NCI-H524 (cell line): ENCODE measurements around the gene C10orf95.

ENCODE experiments used
- DNase-seq, 2 experiments: peaks; one replicate each; lab custom pipeline; 2025; lab: John Stamatoyannopoulos, UW

Gene C10orf95

DNA sequence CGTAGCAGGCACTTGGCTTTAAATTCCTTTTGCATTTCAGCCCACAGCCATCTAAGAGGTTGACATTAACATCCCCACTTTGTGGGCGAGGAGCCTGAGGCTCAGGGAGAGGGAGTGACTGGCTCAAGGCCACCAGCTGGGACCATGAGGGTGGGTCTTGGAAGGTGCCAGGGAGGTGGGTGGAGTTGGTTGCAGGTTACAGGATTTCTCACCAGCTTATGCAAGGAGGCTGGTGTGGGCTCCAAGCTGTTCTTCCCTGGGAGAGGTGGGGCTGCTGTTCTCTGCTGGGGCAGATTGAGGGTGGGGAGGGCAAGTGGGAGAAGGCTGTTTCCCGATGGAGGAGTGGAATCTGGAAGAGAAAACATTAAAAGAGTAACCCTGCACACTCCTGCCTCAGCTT is 14.1 kb upstream of the C10orf95 start:
- DNase-seq: no peak

DNA sequence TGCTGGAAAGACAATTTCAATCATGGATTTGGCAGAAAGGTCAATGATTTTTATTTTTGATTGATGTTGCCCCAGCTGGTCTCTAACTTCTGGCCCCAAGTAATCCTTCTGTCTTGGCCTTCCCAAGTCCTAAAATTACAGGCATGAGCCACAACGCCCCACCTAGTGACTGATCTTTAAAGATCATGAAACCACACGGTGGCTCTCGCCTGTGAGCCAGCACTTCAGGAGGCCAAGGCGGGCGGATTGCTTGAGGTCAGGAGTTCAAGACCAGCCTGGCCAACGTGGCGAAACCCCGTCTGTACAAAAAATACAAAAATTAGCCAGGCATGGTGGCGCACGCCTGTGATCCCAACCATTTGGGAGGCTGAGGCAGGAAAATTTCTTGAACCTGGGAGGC is 12.6 kb upstream of the C10orf95 start:
- no peak for DNase-seq

DNA sequence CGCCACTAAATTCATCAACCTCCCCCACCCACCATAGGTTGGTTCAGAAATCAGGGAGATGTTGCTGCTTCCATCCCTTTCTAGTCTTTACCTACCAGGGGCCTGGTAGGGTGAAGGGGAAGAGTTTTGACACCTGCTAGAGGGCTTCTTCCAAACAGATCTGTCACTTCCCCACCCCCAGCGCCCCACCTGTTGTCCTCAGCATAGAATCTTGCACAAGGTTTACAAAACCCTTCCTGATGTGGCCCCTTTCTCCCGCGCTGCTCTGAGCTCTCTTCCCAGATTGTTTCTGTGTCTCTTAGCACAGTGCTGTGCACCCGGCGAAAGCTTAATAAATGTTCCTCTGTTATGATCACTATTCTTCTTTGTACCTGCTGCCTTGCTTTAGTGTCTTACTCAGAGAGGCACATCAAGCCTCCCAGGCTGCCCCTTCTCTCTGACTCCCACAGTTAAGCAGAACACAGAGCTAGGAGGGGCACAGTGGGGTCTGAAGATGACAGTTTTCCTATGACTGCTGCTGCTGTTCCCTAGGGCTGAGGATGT is 11.2 kb upstream of the C10orf95 start:
- DNase-seq: no peak

DNA sequence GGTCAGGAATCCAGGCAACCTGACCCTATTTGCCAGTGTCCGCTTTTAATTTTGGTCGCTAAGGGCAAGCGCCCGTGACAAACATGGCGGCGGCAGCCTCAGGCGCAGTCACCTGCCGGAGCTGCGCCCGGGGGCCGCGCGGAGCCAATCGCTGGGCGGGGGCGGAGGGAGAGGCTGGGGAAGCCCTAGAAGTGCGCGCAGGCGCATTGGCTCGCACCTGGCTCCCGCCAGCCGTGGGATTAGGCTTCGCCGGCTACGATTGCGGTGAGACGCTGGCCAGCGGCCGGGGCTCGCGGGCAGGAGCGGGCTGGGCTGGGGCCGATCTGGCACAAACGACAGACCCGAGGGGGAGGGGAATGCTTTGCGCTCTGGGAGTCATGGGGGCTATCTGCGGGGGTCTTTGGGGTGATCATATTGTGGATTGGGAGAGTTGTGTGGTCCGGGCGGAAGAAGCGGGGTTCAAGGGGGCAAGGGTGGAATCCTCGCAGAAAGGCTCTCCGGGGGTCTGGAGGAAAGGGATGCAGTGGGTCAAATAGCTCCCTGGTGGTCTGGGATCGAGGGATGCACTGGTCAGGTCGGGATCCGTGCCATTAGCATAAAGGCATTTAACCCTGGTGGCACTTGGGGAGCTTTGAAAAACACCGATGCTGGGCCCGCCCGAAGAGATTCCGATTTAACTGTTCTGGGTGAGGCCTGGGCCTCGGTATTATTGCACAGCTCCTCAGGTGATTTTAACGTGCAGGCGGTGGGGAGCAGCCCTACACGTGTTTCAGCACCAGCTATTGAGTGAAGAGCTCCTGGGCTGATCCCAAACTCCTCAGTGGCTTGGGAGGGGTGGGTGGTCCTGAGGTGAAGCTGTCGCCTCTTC is 10.1 kb upstream of the C10orf95 start:
- DNase-seq: peak; percentile 33 to 79

- DNase-seq: no peak
Observed at GRCh38 chr10:102460836-102461186, 9.5 kb upstream of the C10orf95 start.

GRCh38 chr10:102458656-102459055 is 7.3 kb upstream of the C10orf95 start:
- no peak for DNase-seq

- DNase-seq: peak; percentile 73 to 77
Observed at GRCh38 chr10:102457591-102458150, 6.3 kb upstream of the C10orf95 start.

GRCh38 chr10:102455893-102456471 is 4.6 kb upstream of the C10orf95 start:
- DNase-seq: peak; percentile 10 to 70

GRCh38 chr10:102454662-102455487 is 3.5 kb upstream of the C10orf95 start:
- DNase-seq: peak in 1 of 2 experiments; percentile 44

DNA sequence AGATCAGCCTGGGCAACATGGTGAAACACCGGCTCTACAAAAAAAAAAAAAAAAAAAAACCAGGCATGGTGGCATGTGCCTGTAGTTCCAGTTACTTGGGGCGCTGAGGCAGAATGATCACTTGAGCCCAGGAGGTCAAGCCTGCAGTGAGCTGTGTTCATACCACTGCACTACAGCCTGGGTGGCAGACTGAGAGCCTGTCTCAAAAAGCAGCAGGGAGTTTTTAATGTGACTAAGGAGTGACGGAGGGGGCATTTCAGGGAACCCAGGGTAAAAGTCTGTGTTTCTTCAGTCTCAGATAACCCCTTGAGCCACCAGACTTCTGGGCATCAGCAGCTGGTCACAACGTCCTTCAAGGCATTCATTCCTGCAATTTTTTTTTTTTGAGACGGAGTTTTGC is 2.2 kb upstream of the C10orf95 start:
- DNase-seq: no peak

DNA sequence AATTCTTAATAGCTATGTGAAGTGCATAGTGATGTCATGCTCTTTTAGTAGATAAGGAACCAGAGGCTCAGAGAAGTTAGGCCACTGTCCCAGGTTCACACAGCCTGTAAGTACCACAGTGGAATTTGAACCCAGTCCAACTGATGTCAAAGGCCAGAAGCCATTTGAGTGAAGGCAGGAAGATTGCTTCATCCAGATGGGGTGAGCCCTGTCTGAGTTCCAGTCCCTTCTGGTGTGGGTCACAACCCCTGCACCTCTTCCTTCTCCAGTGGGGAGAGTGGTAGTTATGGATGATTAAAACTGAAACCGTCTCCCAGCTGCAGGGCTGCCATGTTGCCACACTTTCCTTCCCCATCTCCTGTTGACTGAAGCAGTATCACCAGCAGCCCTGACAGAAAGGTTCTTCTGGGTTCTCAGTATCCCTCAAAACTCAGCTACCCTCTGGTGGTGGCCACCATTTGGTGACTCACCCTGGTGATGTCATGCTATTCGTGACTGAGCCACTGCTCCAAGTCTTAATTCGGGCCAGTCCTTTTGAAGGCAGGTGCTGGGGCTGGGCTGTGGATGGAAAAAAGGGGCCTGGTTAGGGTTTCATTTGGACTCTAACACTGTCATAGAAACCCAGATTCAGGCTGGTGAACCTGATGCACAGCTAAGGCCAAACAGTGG is 1.5 kb upstream of the C10orf95 start:
- no peak for DNase-seq

- DNase-seq: peak; percentile 12 to 71
Observed at GRCh38 chr10:102450374-102451104, 804 bp downstream of the C10orf95 start.

DNA sequence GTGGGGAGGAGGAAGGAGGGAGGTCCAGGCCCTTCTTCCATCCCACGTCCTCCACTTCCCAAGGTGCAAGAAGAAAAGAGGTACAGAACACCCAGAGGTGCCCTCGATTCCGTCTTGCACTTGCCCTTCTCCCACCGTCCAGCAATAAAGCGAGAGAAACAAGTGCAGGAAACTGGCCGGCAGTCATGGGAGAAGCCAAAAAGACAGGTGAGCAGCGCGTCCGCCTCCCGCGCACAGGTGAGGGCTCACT is 1.3 kb downstream of the C10orf95 start:
- DNase-seq: no peak

DNA sequence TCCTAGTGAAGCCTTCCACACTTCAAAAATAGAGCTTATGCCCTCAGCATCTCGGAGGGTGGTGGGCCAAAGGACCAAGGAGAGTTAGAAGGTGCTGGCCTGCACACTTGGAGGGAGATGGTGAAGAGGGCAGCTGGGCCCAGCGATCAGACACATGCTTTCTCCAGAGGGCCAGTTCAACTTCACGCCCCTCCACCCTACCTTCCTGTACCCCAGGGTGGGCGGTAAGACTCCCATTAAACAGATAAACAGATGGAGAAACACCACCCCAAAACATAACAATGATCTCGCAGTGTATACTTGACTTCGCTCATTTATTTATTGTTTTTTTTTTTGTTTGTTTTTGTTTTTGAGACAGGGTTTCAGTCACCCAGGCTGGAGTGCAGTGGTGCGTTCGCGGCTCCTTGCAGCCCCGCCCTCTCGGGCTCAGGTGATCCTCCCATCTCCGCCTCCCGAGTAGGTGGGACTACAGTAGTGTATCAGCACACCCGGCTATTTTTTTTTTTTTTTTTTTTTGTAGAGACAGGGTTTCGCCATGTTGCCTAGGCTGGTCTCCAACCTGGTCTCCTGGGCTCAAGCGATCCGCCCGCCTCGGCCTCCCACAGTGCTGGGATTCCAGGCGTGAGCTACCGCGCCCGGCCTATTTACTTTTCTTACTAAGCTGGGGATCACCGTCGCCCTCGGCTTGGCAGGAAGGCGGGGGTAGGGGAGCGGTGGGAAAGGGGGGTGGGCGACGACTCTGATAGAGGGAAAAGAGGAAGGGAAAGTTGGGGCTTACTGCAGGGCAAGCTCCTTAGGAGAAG is 1.8 kb downstream of the C10orf95 start:
- DNase-seq: peak in 1 of 2 experiments; percentile 29

DNA sequence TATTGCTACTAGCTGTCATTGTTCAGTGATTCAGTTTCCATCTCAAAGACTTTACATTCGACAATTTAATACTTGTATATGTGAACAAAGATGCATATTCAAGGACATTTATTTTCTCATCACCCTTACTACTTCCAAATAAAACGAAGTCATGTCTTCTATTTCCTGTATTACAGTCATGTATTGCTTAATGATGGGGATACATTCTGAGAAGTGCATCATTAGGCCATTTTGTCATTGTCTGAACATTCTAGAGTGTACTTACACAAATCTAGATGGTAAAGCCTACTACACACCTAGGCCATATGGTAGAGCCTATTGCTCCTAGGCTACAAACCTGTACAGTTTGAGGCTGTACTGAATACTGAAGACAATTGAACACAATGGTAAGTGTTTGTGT is 6.5 kb downstream of the C10orf95 start:
- no peak for DNase-seq

- DNase-seq: no peak
Observed at GRCh38 chr10:102438374-102438773, 13.0 kb downstream of the C10orf95 start.

DNA sequence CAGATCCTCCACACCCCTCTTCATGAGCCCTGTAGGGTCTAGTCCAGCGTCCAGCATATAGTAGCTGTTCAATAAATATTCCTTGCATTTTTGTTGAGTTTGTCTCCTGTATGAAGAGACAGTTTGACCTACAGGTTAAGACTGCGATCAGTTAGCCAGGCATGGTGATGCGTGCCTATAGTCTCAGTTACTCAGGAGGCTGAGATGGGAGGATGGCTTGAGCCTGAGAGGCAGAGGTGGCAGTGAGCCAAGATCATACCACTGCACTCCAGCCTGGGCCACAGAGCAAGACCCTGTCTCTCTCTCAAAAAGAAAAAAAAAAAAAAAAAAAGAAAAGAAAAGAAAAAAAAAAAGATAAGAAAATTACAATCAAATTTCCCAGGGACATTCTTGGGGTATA is 13.8 kb downstream of the C10orf95 start:
- no peak for DNase-seq

GRCh38 chr10:102436312-102436711 is 15.0 kb downstream of the C10orf95 start:
- no peak for DNase-seq

- no peak for DNase-seq
Observed at GRCh38 chr10:102435529-102436233, 15.7 kb downstream of the C10orf95 start.

- no peak for DNase-seq
Observed at GRCh38 chr10:102435133-102435497, 16.2 kb downstream of the C10orf95 start.
